GM18498 (cell line): ENCODE measurements around the gene ZNF567.

Experiments used
- ATAC-seq: cut with Tn5 transposase; IDR thresholded peaks from one replicate; pipeline ENCODE4 v1.9.1; 2021; ENCODE audit warnings: mild to moderate bottlenecking, moderate library complexity; ENCODE audit not compliant: unreplicated experiment

The ZNF567 gene

DNA sequence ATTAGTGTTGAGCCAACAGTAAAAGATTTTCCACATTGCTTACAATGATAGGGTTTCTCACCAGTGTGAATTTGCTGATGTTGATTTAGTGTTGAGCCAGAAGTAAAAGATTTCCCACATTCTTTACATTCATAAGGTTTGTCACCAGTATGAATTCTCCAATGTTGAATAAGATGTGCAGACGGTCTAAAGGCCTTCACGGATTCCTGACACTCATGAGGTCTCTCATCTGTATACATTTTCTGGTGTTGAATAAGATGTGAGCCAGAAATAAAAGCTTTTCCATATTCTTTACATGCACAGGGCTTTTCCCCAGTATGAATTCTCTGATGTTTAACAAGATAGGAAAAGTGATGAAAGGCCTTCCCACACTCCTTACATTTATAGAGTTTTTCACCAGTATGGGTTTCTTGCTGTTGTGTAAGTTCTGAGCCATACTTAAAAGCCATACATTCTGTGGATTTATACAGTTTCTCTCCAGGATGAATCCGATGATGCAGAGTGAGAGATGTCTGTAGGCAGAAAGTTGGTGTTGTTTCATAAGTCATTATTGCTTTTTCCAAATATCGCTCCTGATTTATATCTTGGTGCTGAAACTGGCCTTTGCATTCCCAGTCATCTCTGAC is 62.8 kb downstream of the ZNF567 start:
- ATAC-seq, result no peak
